Caco-2 (cell line): ENCODE results near the gene CAND2. TPM values are rescaled to one million over a fixed set of nuclear protein-coding genes. Genes with fewer than 3 reads are reported as not detected.

Experiments used
- BruUV-seq: library from RNA; stranded (reverse); fragments of 400-500 nt; replicated peaks from 2 replicates; lab custom pipeline; 2021; lab: Mats Ljungman, UMichigan
- CTCF ChIA-PET: fragments of 300-600 bp; sonication (Branson Sonifier 250); formaldehyde crosslinking; loops from one replicate; lab custom pipeline; 2022; ENCODE audit warnings: antibody characterized with exemption; lab: Charles Lee
- POLR2A ChIA-PET: fragments of 300-600 bp; sonication (Branson Sonifier 250); formaldehyde crosslinking; loops from one replicate; lab custom pipeline; 2022; ENCODE audit warnings: antibody characterized with exemption; lab: Charles Lee
- DNase-seq, 2 experiments: peaks; one replicate each; pipeline versions ENCODE4 v3.0.0 to v3.0.0-alpha.2; 2020 to 2022
- H3K27me3 ChIP-seq: replicated peaks from 2 replicates; pipeline ENCODE4 v1.6.0; 2011; ENCODE audit warnings: low read length; ENCODE audit not compliant: control insufficient read depth, insufficient read depth
- H3K36me3 ChIP-seq: 2 replicates; pipeline ENCODE4 v1.5.1; 2011; ENCODE audit warnings: low read length; ENCODE audit not compliant: control insufficient read depth, insufficient read depth
- H3K4me1 ChIP-seq: fragments of 250-450 bp; sonication (Bioruptor Pico); 2 replicates; pipeline ENCODE4 v1.5.1; 2020; ENCODE audit warnings: mild to moderate bottlenecking
- H3K4me3 ChIP-seq: 2 replicates; pipeline ENCODE4 v1.5.1; 2011; ENCODE audit warnings: low read depth, mild to moderate bottlenecking, control low read depth, low read length
- H3K9me3 ChIP-seq: fragments of 250-450 bp; sonication (Bioruptor Pico); 2 replicates; pipeline ENCODE4 v1.5.1; 2020; ENCODE audit warnings: mild to moderate bottlenecking, moderate library complexity
- H3K27ac Mint-ChIP-seq: one replicate; pipeline ENCODE4 v1.8.0; 2022; ENCODE audit warnings: mixed read lengths; ENCODE audit not compliant: unreplicated experiment
- H3K27me3 Mint-ChIP-seq: one replicate; pipeline ENCODE4 v1.8.0; 2022; ENCODE audit warnings: mixed read lengths; ENCODE audit not compliant: insufficient read depth, unreplicated experiment
- H3K36me3 Mint-ChIP-seq: one replicate; pipeline ENCODE4 v1.8.0; 2022; ENCODE audit warnings: mild to moderate bottlenecking, mixed read lengths; ENCODE audit not compliant: insufficient read depth, unreplicated experiment
- H3K4me1 Mint-ChIP-seq: one replicate; pipeline ENCODE4 v1.8.0; 2022; ENCODE audit warnings: low read depth, mixed read lengths; ENCODE audit not compliant: unreplicated experiment
- H3K4me3 Mint-ChIP-seq: one replicate; pipeline ENCODE4 v1.8.0; 2022; ENCODE audit warnings: mild to moderate bottlenecking, moderate library complexity, mixed read lengths; ENCODE audit not compliant: unreplicated experiment
- H3K9me3 Mint-ChIP-seq: one replicate; pipeline ENCODE4 v1.8.0; 2022; ENCODE audit warnings: mixed read lengths; ENCODE audit not compliant: unreplicated experiment
- intact Hi-C: fragments of 100-400 bp; cut with micrococcal nuclease; formaldehyde crosslinking; loops from one replicate; pipeline ENCODE4 v1.10.0; 2022; ENCODE audit not compliant: unreplicated experiment
- total RNA-seq: library from RNA; stranded (reverse); gene quantifications from 2 replicates; pipeline ENCODE4 v1.2.3, GENCODE V29; 2022
- TF ChIP-seq, protein P1 (sequence below), 2 experiments: fragments of 200-600 bp in 1 of 2; IDR thresholded peaks; 1 replicate in 1 of 2; 2 replicates in 1 of 2; pipeline versions ENCODE4 v1.5.1 to v1.8.0; 2011 to 2022; ENCODE audit warnings: antibody characterized with exemption in 1 of 2, control low read depth in 1 of 2, inconsistent platforms in 1 of 2, low read depth in 1 of 2, low read length in 1 of 2, mild to moderate bottlenecking in 1 of 2, moderate library complexity in 1 of 2; ENCODE audit not compliant: insufficient read depth in 1 of 2, severe bottlenecking in 1 of 2, unreplicated experiment in 1 of 2

Gene CAND2
- total RNA-seq, 1 experiment from 2014 or later: not detected

DNA sequence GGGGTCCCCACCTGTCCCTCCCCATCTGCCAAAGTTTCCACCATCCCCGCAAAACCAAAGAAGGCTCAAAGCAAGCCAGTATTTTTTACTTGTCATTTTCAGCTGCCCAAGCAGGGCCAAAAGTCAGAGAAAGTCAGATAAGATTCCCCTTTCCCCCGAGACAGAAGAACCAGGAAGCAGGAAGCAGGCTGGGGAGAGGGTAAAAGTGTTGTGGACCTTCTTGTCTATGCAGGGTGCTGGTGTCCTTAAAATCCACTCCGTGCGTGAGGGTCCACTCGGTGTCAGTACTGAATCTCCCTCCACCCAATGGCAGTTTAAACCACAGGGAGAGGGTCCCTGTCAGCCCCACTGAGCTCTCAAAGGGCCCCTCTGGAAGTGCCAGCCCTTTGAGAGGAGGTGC, 65.1 kb downstream of the CAND2 start:
- Histone ChIP-seq H3K27me3 (no peaks in the 10 kb centered on the region), H3K4me1 (no peaks in the 10 kb centered on the region), H3K9me3 (peaks cover 4% of the 10 kb centered on the region; the same call in 1 of the 2 replicates), H3K4me3 (no peak overlapping the region), H3K36me3 (no peaks in the 10 kb centered on the region)
- no peak for DNase-seq
- Mint-ChIP-seq H3K27me3 (no peaks in the 10 kb centered on the region), H3K27ac (no peak overlapping the region), H3K4me3 (no peak overlapping the region), H3K36me3 (no peaks in the 10 kb centered on the region), H3K9me3 (peaks cover 21% of the 10 kb centered on the region), H3K4me1 (no peaks in the 10 kb centered on the region)
- TF ChIP-seq, protein P1, sequence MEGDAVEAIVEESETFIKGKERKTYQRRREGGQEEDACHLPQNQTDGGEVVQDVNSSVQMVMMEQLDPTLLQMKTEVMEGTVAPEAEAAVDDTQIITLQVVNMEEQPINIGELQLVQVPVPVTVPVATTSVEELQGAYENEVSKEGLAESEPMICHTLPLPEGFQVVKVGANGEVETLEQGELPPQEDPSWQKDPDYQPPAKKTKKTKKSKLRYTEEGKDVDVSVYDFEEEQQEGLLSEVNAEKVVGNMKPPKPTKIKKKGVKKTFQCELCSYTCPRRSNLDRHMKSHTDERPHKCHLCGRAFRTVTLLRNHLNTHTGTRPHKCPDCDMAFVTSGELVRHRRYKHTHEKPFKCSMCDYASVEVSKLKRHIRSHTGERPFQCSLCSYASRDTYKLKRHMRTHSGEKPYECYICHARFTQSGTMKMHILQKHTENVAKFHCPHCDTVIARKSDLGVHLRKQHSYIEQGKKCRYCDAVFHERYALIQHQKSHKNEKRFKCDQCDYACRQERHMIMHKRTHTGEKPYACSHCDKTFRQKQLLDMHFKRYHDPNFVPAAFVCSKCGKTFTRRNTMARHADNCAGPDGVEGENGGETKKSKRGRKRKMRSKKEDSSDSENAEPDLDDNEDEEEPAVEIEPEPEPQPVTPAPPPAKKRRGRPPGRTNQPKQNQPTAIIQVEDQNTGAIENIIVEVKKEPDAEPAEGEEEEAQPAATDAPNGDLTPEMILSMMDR (IDR thresholded peaks at IDR 0.05; ENCODE audit: insufficient read depth in 1 of 2, low read depth in 1 of 2, low read length in 1 of 2, severe bottlenecking in 1 of 2, unreplicated experiment in 1 of 2): no peak
- intact Hi-C loops: no loop called here
- no TSS peak for BruUV-seq
- POLR2A ChIA-PET: no interaction called here
- CTCF ChIA-PET: no interaction called here

DNA sequence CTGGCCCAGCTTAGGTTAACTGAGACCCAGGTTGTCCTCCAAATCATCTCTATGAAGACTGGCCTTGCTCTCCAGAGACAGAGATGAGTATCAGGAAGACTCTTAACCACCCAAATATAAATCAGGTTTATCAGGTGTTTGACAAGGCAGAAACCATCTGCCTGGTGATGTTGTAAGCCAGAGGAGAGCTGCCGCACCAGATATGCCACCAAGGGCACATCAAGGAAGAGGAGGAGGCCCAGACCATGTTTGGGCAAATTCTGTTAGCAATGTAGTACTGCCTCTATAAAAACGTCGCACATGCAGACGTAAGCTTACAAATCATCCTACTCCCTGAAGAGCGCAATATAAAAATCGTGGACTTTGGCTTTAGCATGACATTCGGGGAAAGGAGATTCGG, 65.9 kb downstream of the CAND2 start:
- Mint-ChIP-seq H3K27ac (no peak overlapping the region), H3K27me3 (no peaks in the 10 kb centered on the region), H3K9me3 (peaks cover 21% of the 10 kb centered on the region), H3K36me3 (no peaks in the 10 kb centered on the region), H3K4me3 (no peak overlapping the region), H3K4me1 (no peaks in the 10 kb centered on the region)
- H3K4me1 ChIP-seq: no peaks in the 10 kb centered on the region
- no peaks in the 10 kb centered on the region for H3K27me3 ChIP-seq
- ChIA-PET CTCF (no interaction called here), POLR2A (no interaction called here)
- no peak for DNase-seq
- peaks cover 4% of the 10 kb centered on the region; the same call in 1 of the 2 replicates for H3K9me3 ChIP-seq
- no TSS peak for BruUV-seq
- TF ChIP-seq, protein P1 (IDR thresholded peaks at IDR 0.05; ENCODE audit: insufficient read depth in 1 of 2, low read depth in 1 of 2, low read length in 1 of 2, severe bottlenecking in 1 of 2, unreplicated experiment in 1 of 2): no peak
- intact Hi-C loops: no loop called here
- no peak overlapping the region for H3K4me3 ChIP-seq
- H3K36me3 ChIP-seq: no peaks in the 10 kb centered on the region

DNA sequence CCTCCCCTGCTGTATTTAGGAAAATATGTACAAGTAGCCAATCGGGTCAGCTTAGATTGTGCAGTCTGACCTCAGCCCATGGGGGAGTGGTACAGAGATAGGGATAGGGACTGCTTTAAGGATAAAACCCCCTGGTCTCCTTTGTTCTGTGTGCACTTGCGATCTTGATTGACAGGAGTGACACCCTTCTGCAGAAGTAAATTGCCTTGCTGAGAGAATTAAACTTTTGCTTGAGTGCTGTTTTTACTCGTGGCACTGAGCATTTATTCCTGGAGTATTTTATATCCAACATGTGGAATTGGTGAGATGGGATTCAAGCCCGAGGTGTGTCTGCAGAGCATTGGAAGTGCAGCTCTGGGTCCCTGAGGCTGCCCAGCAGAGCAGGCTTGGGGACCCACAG, 68.8 kb downstream of the CAND2 start:
- intact Hi-C loops: no loop called here
- no peak for DNase-seq
- Mint-ChIP-seq H3K4me1 (peaks cover 8% of the 10 kb centered on the region), H3K27ac (no peak overlapping the region), H3K36me3 (no peaks in the 10 kb centered on the region), H3K4me3 (no peak overlapping the region), H3K27me3 (no peaks in the 10 kb centered on the region), H3K9me3 (peaks cover 21% of the 10 kb centered on the region)
- H3K27me3 ChIP-seq: no peaks in the 10 kb centered on the region
- H3K4me1 ChIP-seq: peaks cover 5% of the 10 kb centered on the region; the same call in 1 of the 2 replicates
- no peak overlapping the region for H3K4me3 ChIP-seq
- H3K36me3 ChIP-seq: no peaks in the 10 kb centered on the region
- ChIA-PET CTCF (no interaction called here), POLR2A (no interaction called here)
- BruUV-seq: no TSS peak
- TF ChIP-seq, protein P1 (IDR thresholded peaks at IDR 0.05; ENCODE audit: insufficient read depth in 1 of 2, low read depth in 1 of 2, low read length in 1 of 2, severe bottlenecking in 1 of 2, unreplicated experiment in 1 of 2): no peak
- peaks cover 4% of the 10 kb centered on the region; the same call in 1 of the 2 replicates for H3K9me3 ChIP-seq
